ENCODE data around the gene LIMA1.

The LIMA1 gene

DNA sequence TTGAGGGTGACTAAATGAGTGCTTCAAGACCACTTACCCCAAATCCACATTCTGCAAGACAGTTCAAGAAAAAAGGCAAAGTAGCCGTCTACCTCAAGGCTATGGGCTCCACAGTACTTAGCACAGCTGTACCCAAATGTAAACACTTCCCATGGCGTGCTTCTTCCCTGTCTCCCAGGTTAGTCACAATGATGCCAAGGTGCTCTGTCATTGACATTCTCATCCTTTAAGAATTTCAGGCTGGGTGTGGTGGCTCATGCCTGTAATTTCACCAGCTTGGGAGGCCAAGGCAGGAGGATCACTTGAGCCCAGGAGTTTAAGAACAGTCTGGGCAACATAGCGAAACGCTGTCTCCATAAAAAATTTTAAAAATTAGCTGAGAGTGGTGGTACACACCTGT, 64.9 kb downstream of the LIMA1 start:
- no peak for DNase-seq (ENCODE audit: low read depth)
- no peak for TF ChIP-seq CTCF (IDR thresholded peaks at IDR 0.05; ENCODE audit: control insufficient read depth, extremely low read depth, insufficient read depth)
- no peak overlapping the region for H3K4me3 ChIP-seq (ENCODE audit: low read depth, low read length)

DNA sequence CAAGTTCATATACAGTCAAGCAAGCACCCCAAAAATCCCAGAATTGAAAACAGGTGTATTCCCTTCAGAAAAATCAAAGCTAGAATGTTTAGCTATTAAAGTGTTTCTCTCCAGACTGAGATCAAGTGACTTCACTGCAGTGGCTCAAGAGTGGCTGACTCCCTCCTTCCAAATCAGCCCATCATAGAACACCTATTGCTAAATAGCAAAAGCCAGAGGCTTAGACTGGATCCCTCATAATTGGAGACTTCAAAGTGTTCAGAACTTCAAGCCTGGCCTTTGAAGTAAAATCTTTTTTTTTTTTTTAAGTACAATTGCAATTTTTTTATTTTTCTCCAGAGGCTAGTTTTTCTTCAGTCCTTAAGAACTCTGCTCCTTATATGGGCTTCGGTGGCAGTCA, 66.1 kb downstream of the LIMA1 start:
- no peak for TF ChIP-seq CTCF (IDR thresholded peaks at IDR 0.05; ENCODE audit: control insufficient read depth, extremely low read depth, insufficient read depth)
- H3K4me3 ChIP-seq (ENCODE audit: low read depth, low read length) = no peak overlapping the region
- DNase-seq (ENCODE audit: low read depth) = no peak

DNA sequence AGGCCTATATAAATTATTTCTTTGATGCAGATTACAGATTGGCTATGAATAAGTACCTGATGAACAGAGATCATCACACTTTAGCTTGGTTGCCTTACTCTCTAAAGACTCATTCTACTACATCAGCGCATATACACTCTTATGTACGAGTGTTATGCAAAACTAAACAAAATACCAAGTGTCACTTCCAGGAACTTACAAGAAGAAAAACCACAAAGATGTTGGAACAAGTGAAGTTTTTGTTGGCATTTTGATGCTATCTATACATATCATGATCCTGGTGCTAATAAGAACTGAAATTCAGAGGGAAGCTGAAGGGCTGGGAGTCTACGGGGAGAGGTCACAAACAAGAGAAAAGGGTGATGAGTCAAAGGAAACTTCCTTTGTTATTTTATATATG, 68.3 kb downstream of the LIMA1 start:
- no peak overlapping the region for H3K4me3 ChIP-seq (ENCODE audit: low read depth, low read length)
- no peak for DNase-seq (ENCODE audit: low read depth)
- TF ChIP-seq CTCF (IDR thresholded peaks at IDR 0.05; ENCODE audit: control insufficient read depth, extremely low read depth, insufficient read depth) = no peak

DNA sequence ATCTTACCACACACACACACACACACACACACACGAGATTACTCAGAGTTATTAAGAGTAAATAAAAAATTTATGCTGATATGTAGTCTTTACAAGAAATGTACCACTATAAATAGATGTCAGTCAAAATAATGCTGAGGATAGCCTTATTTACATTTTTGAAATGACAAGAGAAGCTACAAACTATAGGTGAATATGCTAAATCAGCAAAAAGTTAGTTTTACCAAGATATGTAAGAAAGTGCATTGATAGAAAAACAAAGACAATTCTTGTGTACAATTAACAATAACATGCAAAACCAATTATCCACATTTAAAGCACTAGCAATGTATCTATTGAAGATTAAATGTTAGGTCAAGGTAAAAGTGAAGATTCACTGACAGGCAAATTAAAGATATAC, 69.3 kb downstream of the LIMA1 start:
- DNase-seq (ENCODE audit: low read depth) = no peak
- H3K4me3 ChIP-seq (ENCODE audit: low read depth, low read length) = no peak overlapping the region
- no peak for TF ChIP-seq CTCF (IDR thresholded peaks at IDR 0.05; ENCODE audit: control insufficient read depth, extremely low read depth, insufficient read depth)

DNA sequence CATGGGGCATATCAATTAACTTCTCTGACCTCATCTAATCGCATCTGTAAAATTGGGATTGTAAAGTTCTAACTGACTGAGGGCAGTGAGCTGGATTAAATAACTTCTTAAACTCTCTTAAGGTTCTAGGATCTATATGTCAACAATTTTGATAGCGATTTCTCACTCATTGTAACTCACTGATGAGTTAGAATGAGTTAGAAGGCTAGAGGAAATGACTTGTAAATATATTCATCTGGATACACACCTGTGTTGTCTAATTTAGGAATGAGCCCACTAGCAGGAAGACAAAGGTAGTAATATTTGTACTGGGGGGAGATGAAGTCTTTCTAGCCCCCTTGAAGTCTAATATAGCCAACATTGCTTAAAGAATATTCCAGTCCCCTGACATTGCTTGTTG, 69.9 kb downstream of the LIMA1 start:
- no peak overlapping the region for H3K4me3 ChIP-seq (ENCODE audit: low read depth, low read length)
- DNase-seq (ENCODE audit: low read depth) = no peak
- TF ChIP-seq CTCF (IDR thresholded peaks at IDR 0.05; ENCODE audit: control insufficient read depth, extremely low read depth, insufficient read depth) = no peak

GRCh38 chr12:50212071-50212467, 71.3 kb downstream of the LIMA1 start:
- no peak for TF ChIP-seq CTCF (IDR thresholded peaks at IDR 0.05; ENCODE audit: control insufficient read depth, extremely low read depth, insufficient read depth)
- no peak for DNase-seq (ENCODE audit: low read depth)
- H3K4me3 ChIP-seq (ENCODE audit: low read depth, low read length) = no peak overlapping the region

DNA sequence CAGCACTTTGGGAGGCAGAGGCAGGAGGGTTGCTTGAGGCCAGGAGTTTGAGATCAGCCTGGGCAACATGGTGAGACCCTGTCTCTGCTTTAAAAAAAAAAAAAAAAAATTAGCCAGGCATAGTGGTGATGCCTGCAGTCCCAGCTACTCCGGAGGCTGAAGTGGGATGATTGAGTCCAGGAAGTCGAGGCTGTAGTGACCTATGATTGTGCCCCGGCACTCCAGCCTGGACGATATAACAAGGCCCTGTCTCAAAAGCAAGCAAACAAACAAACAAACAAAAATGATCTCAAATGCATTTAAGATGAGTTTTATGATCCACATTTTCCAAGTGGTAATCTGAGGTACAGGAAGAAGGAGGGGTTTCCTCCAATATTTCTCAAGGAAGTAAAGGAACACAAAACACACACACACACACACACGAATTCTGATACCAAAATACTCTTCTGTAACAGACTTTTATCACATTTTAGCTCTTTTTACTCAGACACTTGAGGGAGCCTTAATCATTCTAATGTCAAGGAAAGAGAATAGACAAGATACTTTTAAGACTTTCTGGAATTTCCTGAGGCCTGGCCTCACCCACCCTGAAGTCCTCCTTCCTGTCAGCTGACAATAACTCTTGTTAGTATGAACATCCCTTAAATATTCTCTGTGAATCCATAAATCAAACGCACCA, 71.8 kb downstream of the LIMA1 start:
- H3K4me3 ChIP-seq (ENCODE audit: low read depth, low read length) = no peak overlapping the region
- no peak for DNase-seq (ENCODE audit: low read depth)
- no peak for TF ChIP-seq CTCF (IDR thresholded peaks at IDR 0.05; ENCODE audit: control insufficient read depth, extremely low read depth, insufficient read depth)
